ENCODE measurements around the gene TNFRSF17.

TNFRSF17 gene

GRCh38 chr16:12002447-12003006 lies 37.5 kb downstream of the TNFRSF17 start:
- peak; percentile 97 for DNase-seq (ENCODE audit: low read depth)

GRCh38 chr16:12006637-12007036 lies 41.6 kb downstream of the TNFRSF17 start:
- no peak for DNase-seq (ENCODE audit: low read depth)

GRCh38 chr16:12009462-12009861 lies 44.5 kb downstream of the TNFRSF17 start:
- DNase-seq (ENCODE audit: low read depth): no peak

GRCh38 chr16:12009922-12010321 lies 44.9 kb downstream of the TNFRSF17 start:
- no peak for DNase-seq (ENCODE audit: low read depth)

GRCh38 chr16:12010388-12011251 lies 45.6 kb downstream of the TNFRSF17 start:
- no peak for DNase-seq (ENCODE audit: low read depth)

GRCh38 chr16:12011565-12011964 lies 46.6 kb downstream of the TNFRSF17 start:
- no peak for DNase-seq (ENCODE audit: low read depth)

- peak; percentile 68 for DNase-seq (ENCODE audit: low read depth)
Measured at GRCh38 chr16:12016291-12016947, 51.4 kb downstream of the TNFRSF17 start.

- DNase-seq (ENCODE audit: low read depth): peak; percentile 79
Measured at GRCh38 chr16:12017558-12017957, 52.5 kb downstream of the TNFRSF17 start.
